T-helper 17 cell (primary cell): Measurements from ENCODE around the gene PTGES3. TPM values are rescaled to one million over a fixed set of nuclear protein-coding genes. Genes with fewer than 3 reads are reported as not detected.
"Not testable (repeated sequence)": the region's sequence is repeated elsewhere in the genome, so short reads cannot be mapped to it uniquely, and the experiment has no call there.

ENCODE experiments used
- ATAC-seq: fragments of 150-1000 bp; cut with Tn5 transposase; 2 replicates; pipeline ENCODE4 v1.10.0; 2021; ENCODE audit warnings: mild to moderate bottlenecking, moderate library complexity
- DNase-seq, 3 donors: peaks; one replicate each; pipeline versions ENCODE4 v3.0.0 to v3.0.0-alpha.2; 2020 to 2021
- H3K9me3 ChIP-seq: one replicate; pipeline ENCODE4 v1.7.0; 2013; ENCODE audit warnings: low read length, mild to moderate bottlenecking; ENCODE audit not compliant: control insufficient read depth, poor library complexity, severe bottlenecking
- H3K27ac Mint-ChIP-seq: one replicate; pipeline ENCODE4 v1.8.0; 2022; ENCODE audit warnings: mild to moderate bottlenecking, moderate library complexity, mixed read lengths
- H3K27me3 Mint-ChIP-seq: one replicate; pipeline ENCODE4 v1.8.0; 2022; ENCODE audit warnings: mixed read lengths
- H3K36me3 Mint-ChIP-seq: one replicate; pipeline ENCODE4 v1.8.0; 2022; ENCODE audit warnings: low read depth, mixed read lengths
- H3K4me1 Mint-ChIP-seq: one replicate; pipeline ENCODE4 v1.8.0; 2022; ENCODE audit warnings: mild to moderate bottlenecking, mixed read lengths
- H3K4me3 Mint-ChIP-seq: one replicate; pipeline ENCODE4 v1.8.0; 2022; ENCODE audit warnings: mild to moderate bottlenecking, moderate library complexity, mixed read lengths
- total RNA-seq, 4 donors: library from RNA in 2 of 4; stranded (reverse) in 2 of 4; gene quantifications; one replicate each; pipeline ENCODE4 v1.2.3 and lab custom pipeline; 2022 to 2026

Gene PTGES3
- total RNA-seq (100 to 1,000 TPM; 124 to 127 TPM), total RNA-seq (lab: John Stamatoyannopoulos, UW) (116 to 180 reads per million in 2 donors)

GRCh38 chr12:56688129-56688845, at the start of gene PTGES3:
Gene PTGES3, minus strand, starts transcription at chr12:56688284. Its CDS starts 285 bp downstream, at chr12:56687999.
- no peaks in the 10 kb centered on the region for H3K9me3 ChIP-seq
- DNase-seq: peak; percentile 94 to 98 (median 98)
- H3K4me3 Mint-ChIP-seq: peak within 1 kb of the TSS; percentile 98
- peak within 1 kb of the TSS; percentile 99 for H3K27ac Mint-ChIP-seq
- H3K36me3 Mint-ChIP-seq: no peaks in the 10 kb centered on the region
- H3K4me1 Mint-ChIP-seq: peaks cover 33% of the 10 kb centered on the region
- H3K27me3 Mint-ChIP-seq: no peaks in the 10 kb centered on the region
- ATAC-seq: peak; percentile 72

GRCh38 chr12:56728139-56728861, 40.2 kb upstream of the PTGES3 start:
- no peaks in the 10 kb centered on the region for H3K27me3 Mint-ChIP-seq
- H3K36me3 Mint-ChIP-seq: peaks cover 10% of the 10 kb centered on the region

GRCh38 chr12:56726196-56726675, 38.2 kb upstream of the PTGES3 start:
- ATAC-seq, H3K27me3 Mint-ChIP-seq, DNase-seq, H3K36me3 Mint-ChIP-seq, H3K9me3 ChIP-seq: not testable (repeated sequence)
- Mint-ChIP-seq H3K4me1 (peaks cover 33% of the 10 kb centered on the region), H3K4me3 (peak overlapping the region; percentile 99), H3K27ac (peak overlapping the region; percentile 100)

More at GRCh38 chr12:56728139-56728861, 40.2 kb upstream of the PTGES3 start:
- no peak overlapping the region for H3K4me3 Mint-ChIP-seq
- no peaks in the 10 kb centered on the region for H3K9me3 ChIP-seq
- DNase-seq: no peak
- no peak for ATAC-seq
- peak overlapping the region; percentile 56 for H3K27ac Mint-ChIP-seq
- H3K4me1 Mint-ChIP-seq: peaks cover 25% of the 10 kb centered on the region

GRCh38 chr12:56725723-56726102, 37.6 kb upstream of the PTGES3 start:
- Mint-ChIP-seq H3K4me3 (peak overlapping the region; percentile 99), H3K36me3 (peaks cover 8% of the 10 kb centered on the region), H3K27ac (peak overlapping the region; percentile 100), H3K27me3 (no peaks in the 10 kb centered on the region), H3K4me1 (peaks cover 38% of the 10 kb centered on the region)
- ATAC-seq (no peak), DNase-seq (no peak)
- no peaks in the 10 kb centered on the region for H3K9me3 ChIP-seq

- Mint-ChIP-seq H3K4me1 (peaks cover 44% of the 10 kb centered on the region), H3K4me3 (peak within 1 kb of the TSS; percentile 99), H3K36me3 (peaks cover 10% of the 10 kb centered on the region), H3K27ac (peak within 1 kb of the TSS; percentile 100), H3K27me3 (no peaks in the 10 kb centered on the region)
- DNase-seq (peak; percentile 89 to 95 (median 92)), ATAC-seq (peak; percentile 95)
- H3K9me3 ChIP-seq: no peaks in the 10 kb centered on the region
Observed at GRCh38 chr12:56724972-56725722, 37.1 kb upstream of the PTGES3 start, which contains the start of gene NACA. Gene NACA, minus strand, starts transcription at chr12:56725299. Its CDS starts 778 bp downstream, at chr12:56724521.

GRCh38 chr12:56724701-56724971, 36.6 kb upstream of the PTGES3 start:
- Mint-ChIP-seq H3K27ac (peak overlapping the region; percentile 100), H3K27me3 (no peaks in the 10 kb centered on the region), H3K36me3 (peaks cover 16% of the 10 kb centered on the region), H3K4me1 (peaks cover 49% of the 10 kb centered on the region), H3K4me3 (peak overlapping the region; percentile 99)
- no peaks in the 10 kb centered on the region for H3K9me3 ChIP-seq
- ATAC-seq (no peak), DNase-seq (no peak)

GRCh38 chr12:56723889-56724700, 36.0 kb upstream of the PTGES3 start:
- H3K36me3 Mint-ChIP-seq: peaks cover 18% of the 10 kb centered on the region
- no peaks in the 10 kb centered on the region for H3K27me3 Mint-ChIP-seq
- ATAC-seq (no peak), DNase-seq (no peak)
- H3K9me3 ChIP-seq: no peaks in the 10 kb centered on the region
- peak overlapping the region; percentile 100 for H3K27ac Mint-ChIP-seq
- H3K4me3 Mint-ChIP-seq: peak overlapping the region; percentile 99
- H3K4me1 Mint-ChIP-seq: peaks cover 54% of the 10 kb centered on the region

GRCh38 chr12:56723352-56723751, 35.3 kb upstream of the PTGES3 start:
- Mint-ChIP-seq H3K4me3 (peak overlapping the region; percentile 99), H3K4me1 (peaks cover 59% of the 10 kb centered on the region), H3K36me3 (peaks cover 23% of the 10 kb centered on the region), H3K27me3 (no peaks in the 10 kb centered on the region), H3K27ac (peak overlapping the region; percentile 100)
- no peak for DNase-seq
- no peak for ATAC-seq
- H3K9me3 ChIP-seq: no peaks in the 10 kb centered on the region

GRCh38 chr12:56722832-56723231, 34.7 kb upstream of the PTGES3 start:
- Mint-ChIP-seq H3K36me3 (peaks cover 23% of the 10 kb centered on the region), H3K27me3 (no peaks in the 10 kb centered on the region), H3K4me1 (peaks cover 59% of the 10 kb centered on the region), H3K4me3 (peak overlapping the region; percentile 83), H3K27ac (peak overlapping the region; percentile 100)
- H3K9me3 ChIP-seq: no peaks in the 10 kb centered on the region
- no peak for DNase-seq
- no peak for ATAC-seq

- peaks cover 65% of the 10 kb centered on the region for H3K4me1 Mint-ChIP-seq
- ATAC-seq (no peak), DNase-seq (no peak)
- peak overlapping the region; percentile 100 for H3K27ac Mint-ChIP-seq
- peaks cover 23% of the 10 kb centered on the region for H3K36me3 Mint-ChIP-seq
- H3K27me3 Mint-ChIP-seq: no peaks in the 10 kb centered on the region
- H3K9me3 ChIP-seq: no peaks in the 10 kb centered on the region
- H3K4me3 Mint-ChIP-seq: peak overlapping the region; percentile 70
Observed at GRCh38 chr12:56721721-56722120, 33.6 kb upstream of the PTGES3 start.

- DNase-seq: no peak
- Mint-ChIP-seq H3K36me3 (peaks cover 24% of the 10 kb centered on the region), H3K4me1 (peaks cover 69% of the 10 kb centered on the region), H3K27ac (peak overlapping the region; percentile 100), H3K27me3 (no peaks in the 10 kb centered on the region), H3K4me3 (peak overlapping the region; percentile 70)
- ATAC-seq: no peak
- H3K9me3 ChIP-seq: no peaks in the 10 kb centered on the region
Observed at GRCh38 chr12:56721216-56721615, 33.1 kb upstream of the PTGES3 start.

GRCh38 chr12:56720731-56721151, 32.7 kb upstream of the PTGES3 start:
- H3K4me3 Mint-ChIP-seq: peak overlapping the region; percentile 70
- H3K27ac Mint-ChIP-seq: peak overlapping the region; percentile 100
- DNase-seq: no peak
- H3K27me3 Mint-ChIP-seq: no peaks in the 10 kb centered on the region
- no peaks in the 10 kb centered on the region for H3K9me3 ChIP-seq
- H3K4me1 Mint-ChIP-seq: peaks cover 69% of the 10 kb centered on the region
- no peak for ATAC-seq
- peaks cover 26% of the 10 kb centered on the region for H3K36me3 Mint-ChIP-seq
